Measurements from ENCODE around the gene PIK3AP1. TPM values are rescaled to one million over a fixed set of nuclear protein-coding genes. Genes with fewer than 3 reads are reported as not detected.

PIK3AP1 gene
- total and polyA plus RNA-seq, 10 of the 15 experiments (the other 5 are each of a cell fraction or from before 2014, with no cell fraction given), result 26.2 to 306 (median 119) TPM

- ChIA-PET SMC1A (ENCODE audit: uncharacterized antibody, unreplicated experiment) (interaction anchor here (1.1 kb wide), 1 partner anchor 30 kb away, joined by 3 read pairs; no protein-coding TSS in a partner anchor), CTCF (interaction anchor here (1.4 kb wide), 1 partner anchor 11 kb away, joined by 3 read pairs; no protein-coding TSS in a partner anchor), POLR2A (interaction anchor here (0.5 kb wide), 1 partner anchor 168 kb away, joined by 3 read pairs; no protein-coding TSS in a partner anchor), RAD21 (ENCODE audit: unreplicated experiment) (interaction anchor here (0.9 kb wide), 1 partner anchor 199 kb away, joined by 4 read pairs; no protein-coding TSS in a partner anchor)
- H3K4me1 ChIP-seq (ENCODE audit: control insufficient read depth, insufficient read depth, low read length), result no peaks in the 10 kb centered on the region
- H3K27me3 ChIP-seq (replicated peaks in 1 of 2; ENCODE audit: control insufficient read depth in 2 of 2, insufficient read depth in 2 of 2, low read length in 1 of 2), result no peaks in the 10 kb centered on the region
- DNase-seq (ENCODE audit: low read depth, low spot score) (no peak), FAIRE-seq (no peak), ATAC-seq (no peak)
- no peak overlapping the region for H3K4me3 ChIP-seq
- H3K9me3 ChIP-seq (replicated peaks; ENCODE audit: control insufficient read depth, insufficient read depth, low read length), result no peaks in the 10 kb centered on the region
- H3K27ac ChIP-seq (ENCODE audit: control insufficient read depth, insufficient read depth), result no peak overlapping the region
- intact Hi-C loops (cut with micrococcal nuclease; ENCODE audit: unreplicated experiment), result no loop called here
- TF ChIP-seq RBBP5 (conservative IDR thresholded peaks at IDR 0.05), result no peak
- TF ChIP-seq SRF (IDR thresholded peaks at IDR 0.05; ENCODE audit: low read depth in 2 of 2, low read length in 2 of 2), result no peak
- TF ChIP-seq, protein P1, sequence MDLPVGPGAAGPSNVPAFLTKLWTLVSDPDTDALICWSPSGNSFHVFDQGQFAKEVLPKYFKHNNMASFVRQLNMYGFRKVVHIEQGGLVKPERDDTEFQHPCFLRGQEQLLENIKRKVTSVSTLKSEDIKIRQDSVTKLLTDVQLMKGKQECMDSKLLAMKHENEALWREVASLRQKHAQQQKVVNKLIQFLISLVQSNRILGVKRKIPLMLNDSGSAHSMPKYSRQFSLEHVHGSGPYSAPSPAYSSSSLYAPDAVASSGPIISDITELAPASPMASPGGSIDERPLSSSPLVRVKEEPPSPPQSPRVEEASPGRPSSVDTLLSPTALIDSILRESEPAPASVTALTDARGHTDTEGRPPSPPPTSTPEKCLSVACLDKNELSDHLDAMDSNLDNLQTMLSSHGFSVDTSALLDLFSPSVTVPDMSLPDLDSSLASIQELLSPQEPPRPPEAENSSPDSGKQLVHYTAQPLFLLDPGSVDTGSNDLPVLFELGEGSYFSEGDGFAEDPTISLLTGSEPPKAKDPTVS (IDR thresholded peaks at IDR 0.05; ENCODE audit: low read depth, low read length), result no peak
- no peak for TF ChIP-seq IKZF2 (IDR thresholded peaks at IDR 0.05)
- TF ChIP-seq CEBPB (IDR thresholded peaks at IDR 0.05; ENCODE audit: borderline replicate concordance in 1 of 2, low read depth in 2 of 2, low read length in 2 of 2), result no peak
- no peak for TF ChIP-seq BCLAF1 (IDR thresholded peaks at IDR 0.05)
- TF ChIP-seq MEF2A (IDR thresholded peaks at IDR 0.05; ENCODE audit: insufficient read depth, low read depth, low read length), result no peak
- no peak for TF ChIP-seq YY1 (IDR thresholded peaks at IDR 0.05; ENCODE audit: low read depth, low read length)
- no peak for TF ChIP-seq ZNF274 (IDR thresholded peaks at IDR 0.05; ENCODE audit: insufficient read depth, insufficient read length)
- no peak for TF ChIP-seq RFX5 (IDR thresholded peaks at IDR 0.05; ENCODE audit: low read depth, low read length)
- no peak for TF ChIP-seq SMAD5 (IDR thresholded peaks at IDR 0.05; ENCODE audit: low read depth)
- TF ChIP-seq CTCF (IDR thresholded peaks at IDR 0.05 in 2 of 3, conservative IDR thresholded peaks at IDR 0.05 in 1 of 3; ENCODE audit: control insufficient read depth in 2 of 3, extremely low read depth in 1 of 3, insufficient read depth in 1 of 3, low read depth in 3 of 3, low read length in 3 of 3), result no peak
- no peaks in the 10 kb centered on the region for H3K79me2 ChIP-seq (ENCODE audit: control insufficient read depth, insufficient read depth, low read length)
- in situ Hi-C loops (cut with MboI), result no loop called here
- H4K20me1 ChIP-seq (ENCODE audit: control insufficient read depth, insufficient read depth), result no peaks in the 10 kb centered on the region
- H3K4me2 ChIP-seq (ENCODE audit: control insufficient read depth, insufficient read depth), result no peak overlapping the region
- no TSS peak for BruUV-seq (replicated peaks)
- no peak overlapping the region for H2AFZ ChIP-seq (ENCODE audit: control insufficient read depth, low read depth, low read length)
- peaks cover 13 to 40% of the 10 kb centered on the region in 2 experiments for H3K36me3 ChIP-seq (ENCODE audit: control insufficient read depth in 2 of 2, insufficient read depth in 2 of 2, low read length in 1 of 2)
- WGBS (ENCODE audit: insufficient coverage, insufficient replicate concordance, low lambda C conversion rate, missing lambda C conversion rate), result 97% methylated on average over 4 of the region's 4 CpGs
- no peak overlapping the region for H3K9ac ChIP-seq (ENCODE audit: control insufficient read depth, insufficient read depth, low read length)
These were observed 124.6 kb downstream of the PIK3AP1 start for GRCh38 chr10:96595741-96596140.

Measured in GM12878 (cell line).